GM10847 (cell line): ENCODE results near the gene INTS14.

Source experiments
- POLR2A ChIP-seq: IDR thresholded peaks from 2 replicates; pipeline ENCODE4 v1.6.1; 2011; ENCODE audit not compliant: insufficient read length; ENCODE audit errors: extremely low read depth

INTS14 gene

GRCh38 chr15:65610871-65611718 lies at the start of gene INTS14:
Gene INTS14 (minus strand): TSS chr15:65611131. CDS start chr15:65607380, 3,751 bp downstream.
- peak; percentile 87 for TF ChIP-seq POLR2A

DNA sequence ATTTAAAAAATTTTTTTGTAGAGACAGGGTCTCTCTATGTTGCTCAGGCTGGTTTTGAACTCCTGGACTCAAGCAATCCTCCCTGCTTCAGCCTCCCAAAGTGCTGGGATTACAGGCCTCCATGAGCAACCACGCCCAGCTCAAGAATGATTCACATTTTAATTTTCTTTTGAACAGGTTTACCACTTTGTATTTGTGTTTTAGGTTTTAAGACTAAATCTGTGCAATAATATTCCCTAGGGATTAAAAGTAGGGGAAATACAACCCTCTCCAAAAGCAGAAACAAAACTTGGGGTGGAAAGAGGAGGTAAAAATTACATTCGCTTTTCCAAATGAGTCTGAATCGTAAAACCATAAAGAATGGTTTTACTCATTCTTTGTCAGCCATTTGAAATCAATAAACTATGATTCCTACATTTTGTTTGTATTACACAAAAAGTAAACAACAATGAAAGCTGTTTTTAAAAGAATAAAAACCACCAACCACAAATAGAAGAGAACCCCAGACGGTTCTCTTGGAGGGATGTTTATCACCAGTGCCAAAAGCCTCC lies 48.6 kb upstream of the INTS14 start:
- no peak for TF ChIP-seq POLR2A

GRCh38 chr15:65655457-65655856 lies 44.5 kb upstream of the INTS14 start:
- TF ChIP-seq POLR2A = no peak

GRCh38 chr15:65655026-65655425 lies 44.1 kb upstream of the INTS14 start:
- TF ChIP-seq POLR2A = no peak

GRCh38 chr15:65653801-65654521 lies 43.0 kb upstream of the INTS14 start:
- no peak for TF ChIP-seq POLR2A

DNA sequence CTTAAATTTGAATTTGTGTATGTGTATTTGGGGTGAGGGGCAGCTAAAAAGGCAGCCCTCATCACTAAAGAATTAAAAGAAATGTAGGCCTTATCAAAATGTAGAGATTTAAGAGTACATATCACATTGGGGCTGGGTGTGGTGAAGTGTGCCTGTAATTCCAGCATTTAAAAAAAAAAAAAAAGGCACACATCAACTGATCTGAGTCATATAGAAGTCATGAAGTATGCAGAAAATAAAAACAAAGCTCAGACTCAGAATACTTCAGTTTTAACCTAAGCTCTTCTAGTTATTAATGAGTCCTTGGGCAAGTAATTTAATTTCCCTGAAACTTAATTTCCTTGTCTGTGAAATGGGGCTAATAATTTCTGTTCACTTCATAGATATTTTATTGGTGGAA lies 42.4 kb upstream of the INTS14 start:
- no peak for TF ChIP-seq POLR2A

DNA sequence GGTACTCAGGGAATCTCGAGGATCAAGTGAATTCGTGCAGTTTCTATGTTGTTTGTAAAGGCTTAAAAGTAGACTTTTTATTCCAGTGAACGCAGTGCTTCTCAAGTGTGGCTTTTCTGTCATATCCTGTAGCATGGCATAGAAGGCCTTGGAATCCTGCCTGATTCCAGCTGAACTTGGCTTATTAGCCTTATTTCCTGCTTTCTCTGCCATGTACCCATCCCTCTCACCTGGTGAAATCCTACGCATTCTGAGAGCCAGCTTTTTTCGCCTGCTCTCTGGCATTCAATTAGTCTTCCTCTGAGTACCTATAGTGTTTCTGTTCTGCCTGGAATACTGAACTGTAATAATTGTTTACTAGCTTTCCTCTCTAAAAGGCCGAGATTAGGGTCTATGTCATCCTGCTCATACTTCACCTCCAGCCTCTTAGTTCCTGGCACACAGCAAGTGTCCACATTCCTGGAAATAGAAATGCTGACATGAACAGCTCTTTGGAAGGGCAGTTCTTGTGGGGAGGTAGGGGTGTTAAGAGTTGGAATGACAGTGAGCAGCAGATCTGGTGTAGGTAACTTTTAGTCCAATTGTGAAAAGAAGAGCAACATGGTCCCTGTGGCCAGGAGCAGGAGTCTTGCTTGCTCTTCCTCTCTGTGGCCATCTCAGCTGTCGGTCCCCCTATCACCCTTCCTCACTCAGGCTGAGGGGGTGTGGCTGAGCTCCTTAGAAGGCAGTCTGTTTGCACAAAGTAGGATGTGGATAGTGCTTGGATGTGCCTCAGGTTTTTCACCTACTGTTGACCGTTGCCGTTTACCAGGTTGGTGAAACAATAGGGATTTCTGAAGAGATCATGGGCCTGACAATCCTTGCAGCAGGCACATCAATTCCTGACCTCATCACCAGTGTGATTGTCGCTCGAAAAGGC lies 41.2 kb upstream of the INTS14 start:
- no peak for TF ChIP-seq POLR2A

DNA sequence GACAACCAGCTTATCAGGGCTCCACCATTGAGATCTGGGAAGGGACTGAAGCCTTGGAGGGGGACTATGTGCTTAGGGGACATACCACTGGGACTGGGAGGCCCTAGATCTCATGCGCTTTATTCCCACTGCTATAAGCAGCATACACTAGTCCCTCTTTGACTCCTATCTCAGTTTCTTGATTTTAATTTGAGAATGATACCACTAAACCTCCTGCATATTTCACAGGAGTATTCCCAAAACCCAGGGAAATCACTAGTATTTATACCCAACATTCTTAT lies 40.1 kb upstream of the INTS14 start:
- no peak for TF ChIP-seq POLR2A

DNA sequence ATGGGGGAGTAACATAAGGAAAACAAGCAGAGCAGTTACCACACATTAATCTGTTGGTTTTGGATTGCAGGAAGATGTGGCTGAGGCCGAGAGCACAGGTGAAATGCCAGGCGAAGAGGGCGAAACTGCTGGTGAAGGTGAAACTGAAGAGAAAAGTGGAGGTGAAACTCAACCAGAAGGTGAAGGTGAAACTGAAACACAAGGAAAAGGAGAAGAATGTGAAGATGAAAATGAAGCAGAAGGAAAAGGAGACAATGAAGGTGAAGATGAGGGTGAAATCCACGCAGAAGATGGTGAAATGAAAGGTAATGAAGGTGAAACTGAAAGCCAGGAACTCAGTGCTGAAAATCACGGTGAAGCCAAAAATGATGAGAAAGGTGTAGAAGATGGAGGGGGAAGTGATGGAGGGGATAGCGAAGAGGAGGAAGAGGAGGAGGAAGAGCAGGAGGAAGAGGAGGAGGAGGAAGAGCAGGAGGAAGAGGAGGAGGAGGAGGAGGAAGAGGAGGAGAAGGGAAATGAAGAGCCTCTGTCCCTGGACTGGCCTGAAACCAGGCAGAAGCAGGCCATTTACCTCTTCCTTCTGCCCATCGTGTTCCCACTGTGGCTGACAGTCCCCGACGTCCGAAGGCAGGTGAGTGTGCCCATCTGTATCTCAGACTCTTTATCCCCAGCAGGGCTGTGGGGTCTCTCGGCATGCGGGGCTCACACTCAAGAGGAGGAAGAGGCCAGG lies 39.5 kb upstream of the INTS14 start:
- TF ChIP-seq POLR2A = no peak

DNA sequence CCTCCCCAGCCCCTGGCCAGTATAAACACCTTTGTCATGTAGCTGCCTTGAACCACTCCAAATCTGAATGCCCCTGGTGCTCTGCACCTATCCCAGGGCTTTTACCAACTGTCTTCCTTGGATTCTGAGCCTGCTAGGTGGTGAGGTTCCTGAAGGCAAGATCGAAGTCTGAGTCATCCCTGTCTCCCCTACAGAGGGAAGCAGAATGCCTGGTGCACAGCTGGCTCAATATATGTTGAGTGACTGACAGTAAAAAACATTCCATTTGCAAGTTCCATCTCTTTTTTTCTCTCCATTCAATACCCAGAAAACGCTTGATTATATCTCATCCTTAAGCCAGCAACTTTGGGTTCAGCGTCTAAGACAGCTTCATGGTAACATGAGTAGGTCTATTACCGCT lies 35.6 kb upstream of the INTS14 start:
- no peak for TF ChIP-seq POLR2A

DNA sequence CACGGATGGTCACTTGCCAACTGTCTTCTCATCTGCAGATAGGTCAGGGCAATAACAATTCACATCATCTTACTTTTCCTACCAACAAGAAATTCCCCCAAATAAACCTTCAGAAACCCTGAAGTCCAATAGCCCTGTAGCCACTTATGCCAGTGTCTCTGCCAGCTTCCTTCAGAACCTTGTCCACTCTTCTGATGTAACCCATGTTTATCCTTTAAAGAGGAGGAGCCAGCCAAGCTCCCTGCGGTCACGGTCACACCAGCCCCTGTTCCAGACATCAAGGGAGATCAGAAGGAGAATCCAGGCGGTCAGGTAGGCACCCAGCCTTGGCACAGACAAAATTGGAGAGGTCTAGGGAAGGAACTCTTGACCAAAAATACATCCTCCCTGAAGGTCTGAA lies 34.5 kb upstream of the INTS14 start:
- no peak for TF ChIP-seq POLR2A

DNA sequence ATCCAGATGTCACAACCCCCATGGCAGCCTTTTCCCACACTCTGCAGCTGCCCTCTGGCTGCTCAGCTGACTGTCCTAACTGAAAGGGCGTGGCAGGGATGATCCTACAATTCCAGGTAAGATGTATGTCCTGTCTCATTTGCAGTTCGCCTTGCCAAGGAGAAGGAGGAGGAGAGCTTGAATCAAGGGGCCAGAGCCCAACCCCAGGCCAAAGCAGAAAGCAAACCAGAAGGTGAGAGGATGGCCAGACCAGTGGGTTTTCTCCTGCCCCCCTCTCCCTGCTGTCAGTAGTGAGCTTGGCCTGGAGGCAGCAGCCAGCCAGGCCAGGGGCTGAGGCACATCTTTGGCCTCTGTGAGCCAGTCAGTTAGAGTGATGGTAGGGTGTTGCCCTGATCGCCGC lies 33.4 kb upstream of the INTS14 start:
- TF ChIP-seq POLR2A = no peak

GRCh38 chr15:65642594-65642993 lies 31.7 kb upstream of the INTS14 start:
- TF ChIP-seq POLR2A = no peak

- TF ChIP-seq POLR2A = no peak
Measured at GRCh38 chr15:65641768-65642475, 31.0 kb upstream of the INTS14 start.
